T-helper 1 cell treated with Interleukin-12 subunit alpha and Interleukin-12 subunit beta and Interleukin-4 antibody, amounts not matched to agents 30 μg/mL and 1 μg/mL, for 36 hours (primary cell): ENCODE results near the gene DTYMK.
A peak's percentile ranks its signal among the peaks of the same experiment; 100 is the strongest.

Source experiments
- H3K27ac Mint-ChIP-seq: one replicate; pipeline ENCODE4 v1.8.0; 2021; ENCODE audit warnings: mild to moderate bottlenecking, mixed read lengths
- H3K27me3 Mint-ChIP-seq: one replicate; pipeline ENCODE4 v1.8.0; 2021; ENCODE audit warnings: low read depth, mixed read lengths
- H3K36me3 Mint-ChIP-seq: one replicate; pipeline ENCODE4 v1.8.0; 2021; ENCODE audit warnings: low read depth, mixed read lengths
- H3K4me1 Mint-ChIP-seq: one replicate; pipeline ENCODE4 v1.8.0; 2021; ENCODE audit warnings: low read depth, mixed read lengths
- H3K4me3 Mint-ChIP-seq: one replicate; pipeline ENCODE4 v1.8.0; 2021; ENCODE audit warnings: mild to moderate bottlenecking, moderate library complexity, mixed read lengths
- H3K9me3 Mint-ChIP-seq: one replicate; pipeline ENCODE4 v1.8.0; 2021; ENCODE audit warnings: mixed read lengths

DTYMK gene

DNA sequence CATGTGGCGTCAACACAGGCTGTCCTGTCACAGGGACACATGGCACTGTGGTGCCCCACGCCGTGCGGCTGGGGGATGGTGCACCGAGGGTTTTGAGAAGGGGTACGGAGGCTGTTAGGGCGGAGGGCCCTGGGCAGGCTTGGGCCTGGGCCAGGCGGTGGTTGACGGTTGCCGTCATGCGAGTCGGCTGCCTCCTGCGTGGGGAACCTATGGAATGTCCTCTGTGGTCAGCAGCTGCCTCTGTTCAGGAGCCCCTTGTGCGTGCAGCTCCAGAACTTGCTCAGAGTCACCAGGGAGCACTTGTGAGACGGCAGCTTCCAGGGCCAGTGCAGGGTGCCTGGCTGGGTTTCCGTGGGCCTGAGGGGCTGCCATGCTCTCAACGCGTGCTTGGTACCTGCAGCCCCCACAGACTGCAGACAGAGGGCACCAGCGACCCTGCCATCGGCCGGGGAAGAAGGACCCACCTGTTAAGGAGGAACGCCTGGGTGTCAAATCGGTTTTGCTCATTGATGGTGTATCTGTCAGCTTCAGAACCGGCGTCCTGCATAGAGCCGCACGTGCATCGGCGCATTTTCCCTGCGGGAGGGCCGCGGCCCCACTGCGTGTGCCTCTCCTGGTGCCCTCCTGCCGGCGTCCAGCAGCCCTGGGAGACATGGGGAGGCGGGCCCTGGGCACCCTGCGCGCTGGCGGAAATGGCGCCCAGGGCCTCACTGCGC, 37.8 kb upstream of the DTYMK start:
- Mint-ChIP-seq H3K4me3 (no peak overlapping the region), H3K4me1 (no peaks in the 10 kb centered on the region), H3K27me3 (no peaks in the 10 kb centered on the region), H3K9me3 (peaks cover 7% of the 10 kb centered on the region), H3K27ac (no peak overlapping the region), H3K36me3 (peaks cover 16% of the 10 kb centered on the region)

DNA sequence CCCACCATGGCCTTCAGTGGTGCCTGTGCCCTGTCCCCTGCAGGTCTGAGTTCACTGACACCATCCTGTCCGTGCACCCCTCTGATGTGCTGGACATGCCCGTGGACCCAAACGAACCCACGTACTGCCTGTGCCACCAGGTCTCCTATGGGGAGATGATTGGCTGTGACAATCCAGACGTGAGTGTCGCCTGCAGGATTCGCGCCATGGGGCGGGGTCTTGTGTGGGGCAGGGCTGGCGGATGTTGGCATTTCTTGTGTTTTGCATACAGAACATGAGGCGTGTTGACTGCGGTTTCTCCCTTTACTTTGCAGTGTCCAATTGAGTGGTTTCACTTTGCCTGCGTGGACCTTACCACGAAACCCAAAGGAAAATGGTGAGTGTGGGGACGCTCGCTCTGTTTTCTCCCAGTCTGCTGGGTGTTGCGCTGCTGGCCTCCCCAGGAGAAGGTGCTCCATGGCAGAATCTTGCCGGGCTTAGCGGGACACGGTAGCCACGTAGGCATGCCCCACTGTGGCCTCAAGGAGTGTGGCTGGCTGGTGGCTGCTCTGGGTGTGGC, 36.4 kb upstream of the DTYMK start:
- no peaks in the 10 kb centered on the region for H3K4me1 Mint-ChIP-seq

DNA sequence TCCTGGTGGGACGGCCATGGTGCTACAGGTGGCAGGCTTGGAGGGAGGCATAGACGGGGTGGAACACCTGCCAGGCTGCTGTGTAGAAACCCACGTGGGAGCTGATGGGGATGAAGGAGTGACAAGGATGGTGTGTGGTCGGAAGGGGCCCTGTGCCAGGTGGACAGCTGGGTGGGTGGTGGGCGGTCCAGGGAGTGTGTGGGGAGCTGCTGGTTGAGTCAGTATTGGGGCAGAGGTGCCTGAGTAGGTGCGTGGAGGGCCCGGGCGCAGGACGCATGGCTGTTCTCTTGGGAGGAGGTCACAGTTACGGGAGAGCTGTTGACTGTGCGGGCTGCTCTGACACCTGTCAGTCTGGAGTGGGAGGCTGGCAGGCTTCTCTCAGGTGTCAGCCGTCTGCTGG, 35.2 kb upstream of the DTYMK start:
- Mint-ChIP-seq H3K36me3 (peaks cover 16% of the 10 kb centered on the region), H3K4me3 (no peak overlapping the region), H3K27ac (no peak overlapping the region), H3K4me1 (no peaks in the 10 kb centered on the region), H3K27me3 (no peaks in the 10 kb centered on the region), H3K9me3 (peaks cover 7% of the 10 kb centered on the region)

More for the DNA sequence above, 36.4 kb upstream of the DTYMK start:
- Mint-ChIP-seq H3K36me3 (peaks cover 16% of the 10 kb centered on the region), H3K27ac (no peak overlapping the region), H3K4me3 (no peak overlapping the region), H3K27me3 (no peaks in the 10 kb centered on the region), H3K9me3 (peaks cover 7% of the 10 kb centered on the region)

DNA sequence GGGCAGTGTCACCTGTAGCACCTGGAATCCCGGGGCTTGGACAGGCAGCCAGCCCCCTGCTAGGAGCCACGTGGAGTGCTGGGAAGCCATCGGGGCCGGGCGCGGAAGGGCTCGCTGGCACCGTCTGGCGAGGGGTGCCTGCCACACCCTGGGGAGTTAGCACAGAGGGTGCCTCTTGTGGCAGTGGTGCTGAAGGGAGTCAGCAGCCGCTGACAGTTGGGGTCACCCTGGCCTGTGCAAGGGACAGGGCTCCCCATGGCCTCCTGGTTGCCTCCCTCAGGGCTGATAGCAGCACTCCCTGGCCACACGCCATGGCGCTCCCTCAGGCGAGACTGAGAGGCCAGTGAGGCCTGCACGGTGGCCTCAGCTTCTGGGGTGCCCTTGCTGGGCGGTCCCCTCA, 33.9 kb upstream of the DTYMK start:
- no peaks in the 10 kb centered on the region for H3K27me3 Mint-ChIP-seq
- H3K27ac Mint-ChIP-seq = no peak overlapping the region
- peaks cover 16% of the 10 kb centered on the region for H3K36me3 Mint-ChIP-seq
- H3K4me1 Mint-ChIP-seq = no peaks in the 10 kb centered on the region
- H3K4me3 Mint-ChIP-seq = no peak overlapping the region
- H3K9me3 Mint-ChIP-seq = peaks cover 7% of the 10 kb centered on the region

DNA sequence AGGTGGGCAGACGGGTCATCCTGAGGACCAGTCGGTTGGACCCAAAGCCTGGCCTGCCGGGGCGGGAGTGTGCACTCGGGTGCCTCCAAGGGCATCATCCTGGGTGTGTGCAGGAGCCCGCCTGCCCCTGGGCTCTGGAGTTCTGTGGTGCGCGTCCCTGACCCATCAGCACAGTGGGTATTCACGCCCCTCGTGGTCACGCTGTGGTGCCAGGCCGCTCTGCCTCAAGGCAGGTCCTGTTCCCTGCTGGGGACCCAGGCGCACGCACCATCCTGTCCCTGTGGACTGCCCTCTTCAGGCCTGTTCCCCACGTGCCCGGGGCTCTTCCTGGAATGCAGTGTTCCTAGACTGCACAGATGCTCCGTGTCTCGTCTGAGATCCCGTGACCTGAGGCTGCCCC, 33.5 kb upstream of the DTYMK start:
- no peak overlapping the region for H3K4me3 Mint-ChIP-seq
- H3K4me1 Mint-ChIP-seq = no peaks in the 10 kb centered on the region
- H3K9me3 Mint-ChIP-seq = peaks cover 7% of the 10 kb centered on the region
- H3K36me3 Mint-ChIP-seq = peaks cover 16% of the 10 kb centered on the region
- H3K27ac Mint-ChIP-seq = no peak overlapping the region
- H3K27me3 Mint-ChIP-seq = no peaks in the 10 kb centered on the region

DNA sequence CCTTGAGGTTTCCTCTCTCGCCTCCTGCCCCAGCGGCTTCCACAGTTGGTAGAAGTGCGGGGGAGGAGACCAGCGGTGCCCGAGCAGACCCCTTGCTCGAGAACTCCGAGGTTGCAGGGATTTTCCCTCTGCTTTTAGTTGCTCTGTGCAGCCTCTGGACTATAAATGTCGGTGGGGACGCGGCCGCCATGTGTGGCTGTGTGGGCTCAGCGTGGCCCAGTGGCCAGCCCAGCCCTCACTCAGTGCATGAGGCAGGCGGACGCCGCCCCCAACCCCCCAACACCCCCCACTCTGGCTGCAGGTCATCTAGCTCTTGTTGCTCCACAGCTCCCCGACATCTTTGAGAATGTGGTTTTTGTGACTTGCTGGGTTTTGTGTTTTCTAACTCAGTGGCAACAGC, 32.5 kb upstream of the DTYMK start:
- peaks cover 19% of the 10 kb centered on the region for H3K36me3 Mint-ChIP-seq
- H3K9me3 Mint-ChIP-seq = peaks cover 7% of the 10 kb centered on the region
- H3K4me1 Mint-ChIP-seq = no peaks in the 10 kb centered on the region
- H3K4me3 Mint-ChIP-seq = no peak overlapping the region
- H3K27me3 Mint-ChIP-seq = no peaks in the 10 kb centered on the region
- H3K27ac Mint-ChIP-seq = no peak overlapping the region

DNA sequence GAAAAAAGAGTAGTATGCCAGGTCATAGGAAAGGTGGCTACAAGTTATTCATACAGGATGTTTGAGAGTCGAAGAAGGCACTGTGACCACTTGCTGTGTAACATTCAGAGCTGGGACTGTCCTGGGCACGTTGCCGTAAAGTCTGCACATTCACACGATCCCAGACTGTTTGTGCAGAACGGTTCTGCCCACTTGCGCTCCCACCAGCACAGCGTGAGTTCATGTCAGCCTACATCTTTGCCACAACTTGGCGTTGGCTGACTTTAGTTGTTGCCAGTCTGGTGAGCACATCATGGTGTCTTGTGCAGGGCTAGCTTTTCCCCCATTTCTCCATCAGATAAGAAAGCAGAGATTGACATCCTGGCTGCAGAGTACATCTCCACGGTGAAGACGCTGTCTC, 22.3 kb upstream of the DTYMK start:
- Mint-ChIP-seq H3K27me3 (no peaks in the 10 kb centered on the region), H3K4me3 (no peak overlapping the region), H3K36me3 (peaks cover 32% of the 10 kb centered on the region), H3K9me3 (peaks cover 6% of the 10 kb centered on the region), H3K4me1 (no peaks in the 10 kb centered on the region), H3K27ac (no peak overlapping the region)

DNA sequence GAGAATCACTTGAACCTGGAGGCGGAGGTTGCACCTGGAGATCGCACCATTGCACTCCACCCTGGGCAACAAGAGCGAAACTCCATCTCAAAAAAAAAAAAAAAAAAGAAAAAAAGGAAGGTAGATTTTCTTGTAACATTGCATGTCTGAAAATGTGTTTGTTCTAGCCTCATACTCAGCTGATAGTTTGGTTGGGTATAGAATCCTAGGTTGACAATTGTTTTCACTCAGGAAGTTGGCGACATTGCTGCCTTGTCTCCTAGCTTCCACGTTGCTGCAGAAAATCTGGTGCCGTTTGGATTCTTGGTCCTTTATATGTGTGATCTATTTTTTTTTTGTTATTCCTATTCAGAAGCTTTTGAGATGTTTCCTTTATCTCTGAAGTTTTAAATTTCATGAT, 19.9 kb upstream of the DTYMK start:
- Mint-ChIP-seq H3K27ac (no peak overlapping the region), H3K4me1 (peaks cover 6% of the 10 kb centered on the region), H3K9me3 (peaks cover 6% of the 10 kb centered on the region), H3K27me3 (no peaks in the 10 kb centered on the region), H3K36me3 (peaks cover 36% of the 10 kb centered on the region), H3K4me3 (no peak overlapping the region)

DNA sequence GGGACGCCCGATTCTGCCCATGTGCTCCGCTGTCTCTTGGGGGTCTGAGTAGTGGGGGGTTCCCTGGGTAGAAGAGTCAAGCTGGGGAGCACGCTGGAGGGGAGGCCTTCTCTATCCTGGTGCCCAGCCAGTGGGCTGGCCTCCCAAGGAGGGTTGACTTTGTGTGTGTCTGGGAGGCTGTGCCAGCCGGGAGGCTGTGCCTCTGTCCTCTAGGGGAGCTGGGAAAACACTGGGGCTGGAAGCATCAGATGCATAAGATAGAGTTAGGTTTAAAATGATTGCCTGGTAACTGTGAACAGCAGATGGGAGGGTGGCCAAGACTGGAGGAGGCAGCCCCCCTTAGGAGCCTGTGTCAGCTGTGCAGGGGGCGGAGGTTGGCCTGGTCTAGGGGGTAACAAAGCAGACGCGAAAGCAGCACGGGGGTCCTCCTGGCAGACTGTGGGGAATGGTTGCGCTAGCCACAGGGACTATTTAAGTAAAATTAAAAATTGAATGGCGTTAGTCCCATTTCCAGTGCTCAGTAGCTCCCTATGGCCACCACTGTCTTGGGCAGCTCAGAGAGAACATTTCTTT, 16.5 kb upstream of the DTYMK start:
- H3K27ac Mint-ChIP-seq = peak overlapping the region; percentile 65
- H3K4me1 Mint-ChIP-seq = peaks cover 10% of the 10 kb centered on the region
- H3K36me3 Mint-ChIP-seq = peaks cover 21% of the 10 kb centered on the region

DNA sequence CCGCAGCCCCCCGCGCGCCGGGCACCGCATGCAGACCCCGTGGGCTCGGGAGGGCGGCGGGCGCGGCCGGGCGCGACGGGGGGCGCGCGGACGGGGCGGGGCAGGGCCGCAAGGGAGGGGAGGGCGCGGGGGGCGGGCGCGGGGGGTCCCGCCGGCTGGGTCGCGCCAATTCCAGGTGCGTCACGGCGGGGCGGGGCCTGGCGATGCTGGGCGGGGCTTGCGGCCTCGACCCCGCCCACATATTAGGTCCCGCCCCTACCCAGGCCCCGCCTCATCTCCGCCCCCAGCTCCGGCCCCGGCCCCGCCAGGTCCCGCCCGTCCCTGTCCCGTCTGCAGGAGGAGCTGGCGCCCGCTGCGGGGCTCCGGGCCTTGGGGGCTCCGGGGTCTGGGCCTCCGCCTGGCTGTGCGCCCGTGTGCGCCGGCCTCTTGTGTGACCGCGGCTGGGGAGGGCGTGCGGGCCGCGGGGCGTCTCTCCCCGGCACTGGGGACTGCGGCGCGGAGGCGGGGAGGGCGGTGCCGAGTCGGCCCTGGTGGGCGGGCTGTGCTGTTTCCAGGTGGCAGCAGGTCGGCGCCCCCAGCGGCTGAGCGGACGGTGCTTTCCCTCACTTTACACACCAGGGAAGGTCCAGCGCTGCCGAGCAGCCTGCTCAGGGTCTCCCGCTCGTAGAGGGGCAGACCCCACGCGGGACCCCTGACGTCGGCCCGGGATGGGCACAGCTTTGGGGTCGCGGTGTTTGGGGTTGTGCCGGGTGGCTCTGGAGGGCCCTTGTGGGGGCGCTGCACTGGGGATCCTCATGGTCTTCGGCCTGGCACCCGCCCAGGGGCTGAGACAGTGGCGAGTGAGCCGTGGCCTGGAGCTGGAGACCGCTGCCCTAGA, 15.8 kb upstream of the DTYMK start:
- H3K27me3 Mint-ChIP-seq = no peaks in the 10 kb centered on the region
- H3K4me3 Mint-ChIP-seq = peak overlapping the region; percentile 79
- H3K4me1 Mint-ChIP-seq = peaks cover 10% of the 10 kb centered on the region
- peaks cover 18% of the 10 kb centered on the region for H3K36me3 Mint-ChIP-seq
- H3K27ac Mint-ChIP-seq = peak overlapping the region; percentile 65
- H3K9me3 Mint-ChIP-seq = peaks cover 6% of the 10 kb centered on the region

More for the DNA sequence above, 16.5 kb upstream of the DTYMK start:
- Mint-ChIP-seq H3K27me3 (no peaks in the 10 kb centered on the region), H3K4me3 (peak overlapping the region; percentile 79), H3K9me3 (peaks cover 6% of the 10 kb centered on the region)

DNA sequence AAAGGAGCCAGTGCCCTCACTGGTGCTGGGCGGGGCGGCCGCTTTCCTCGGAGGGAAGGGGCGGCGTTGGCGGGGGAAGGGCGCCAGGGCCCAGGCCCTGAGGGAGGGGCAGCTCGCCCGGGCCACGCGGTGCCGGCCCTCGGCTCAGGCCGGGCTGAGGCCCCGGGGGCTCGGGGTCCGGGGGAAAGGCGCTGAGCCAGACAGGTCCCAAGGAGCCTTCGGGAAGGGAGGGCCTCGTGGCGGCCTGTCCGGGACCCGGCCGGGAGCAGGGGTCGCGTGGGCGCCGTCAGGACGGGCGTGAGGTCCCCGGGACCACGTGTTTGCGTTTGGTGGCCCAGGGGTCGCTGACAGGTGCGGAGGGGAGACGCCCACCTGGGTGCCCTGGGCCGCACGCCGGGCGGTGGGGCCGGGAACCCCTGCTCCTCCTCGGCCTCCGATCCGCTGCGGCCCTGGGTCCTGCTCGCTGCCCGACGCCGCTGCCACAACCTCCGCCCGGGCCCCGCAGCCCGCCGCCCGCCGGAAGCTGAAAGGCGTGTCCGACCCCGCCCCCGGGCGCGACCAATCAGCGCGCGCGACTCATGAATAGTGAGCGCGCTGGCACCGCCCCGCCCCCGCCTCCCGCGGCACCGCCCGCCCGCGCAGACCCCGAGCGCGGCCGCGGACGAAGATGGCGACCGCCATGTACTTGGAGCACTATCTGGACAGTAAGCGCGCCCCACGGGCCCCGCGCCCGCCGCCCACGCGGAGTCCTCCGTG, 15.0 kb upstream of the DTYMK start, which contains the start of gene ING5:
Gene ING5, plus strand, starts transcription at position 641 of the 756 bp plus-strand sequence. Its CDS starts 27 bp downstream, at position 668.
- Mint-ChIP-seq H3K27ac (peak within 1 kb of the TSS; percentile 75), H3K9me3 (peaks cover 4% of the 10 kb centered on the region), H3K27me3 (no peaks in the 10 kb centered on the region), H3K4me1 (peaks cover 10% of the 10 kb centered on the region), H3K4me3 (peak within 1 kb of the TSS; percentile 80), H3K36me3 (peaks cover 14% of the 10 kb centered on the region)

DNA sequence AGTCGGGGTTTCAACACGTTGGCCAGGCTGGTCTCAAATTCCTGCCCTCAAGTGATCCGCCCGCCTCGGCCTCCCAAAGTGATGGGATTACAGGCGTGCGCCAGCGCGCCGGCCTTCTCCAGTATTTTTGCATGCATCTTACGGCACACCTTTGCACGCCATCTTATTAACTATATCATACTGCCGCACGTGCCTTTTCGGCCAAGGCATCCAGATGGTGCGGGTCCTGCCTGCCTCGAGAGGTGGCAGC, 14.5 kb upstream of the DTYMK start:
- peaks cover 10% of the 10 kb centered on the region for H3K4me1 Mint-ChIP-seq
- H3K4me3 Mint-ChIP-seq = peak overlapping the region; percentile 80
- H3K27ac Mint-ChIP-seq = peak overlapping the region; percentile 75
- H3K9me3 Mint-ChIP-seq = peaks cover 2% of the 10 kb centered on the region
- H3K36me3 Mint-ChIP-seq = peaks cover 11% of the 10 kb centered on the region
- H3K27me3 Mint-ChIP-seq = no peaks in the 10 kb centered on the region

DNA sequence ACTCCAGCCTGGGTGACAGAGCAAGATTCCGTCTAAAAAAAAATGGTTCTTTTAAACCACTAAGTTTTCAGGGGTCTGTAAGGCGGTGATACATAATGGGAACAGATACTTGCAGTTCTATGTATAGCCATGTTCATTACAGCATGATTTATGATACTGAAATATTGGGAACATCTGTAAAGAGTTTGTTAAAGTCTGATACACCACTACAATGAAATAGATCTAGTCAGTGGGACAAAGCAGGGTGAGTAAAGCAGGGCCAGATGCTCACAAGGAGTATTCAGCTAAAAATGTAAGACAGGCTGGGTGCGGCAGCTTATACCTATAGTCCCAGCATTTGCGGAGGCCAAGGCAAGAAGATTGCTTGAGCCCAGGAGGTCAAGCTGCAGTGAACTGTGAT, 9.0 kb upstream of the DTYMK start:
- no peak overlapping the region for H3K4me3 Mint-ChIP-seq
- H3K27me3 Mint-ChIP-seq = no peaks in the 10 kb centered on the region
- no peaks in the 10 kb centered on the region for H3K9me3 Mint-ChIP-seq
- H3K27ac Mint-ChIP-seq = no peak overlapping the region
- H3K4me1 Mint-ChIP-seq = peaks cover 3% of the 10 kb centered on the region
- H3K36me3 Mint-ChIP-seq = peaks cover 5% of the 10 kb centered on the region

DNA sequence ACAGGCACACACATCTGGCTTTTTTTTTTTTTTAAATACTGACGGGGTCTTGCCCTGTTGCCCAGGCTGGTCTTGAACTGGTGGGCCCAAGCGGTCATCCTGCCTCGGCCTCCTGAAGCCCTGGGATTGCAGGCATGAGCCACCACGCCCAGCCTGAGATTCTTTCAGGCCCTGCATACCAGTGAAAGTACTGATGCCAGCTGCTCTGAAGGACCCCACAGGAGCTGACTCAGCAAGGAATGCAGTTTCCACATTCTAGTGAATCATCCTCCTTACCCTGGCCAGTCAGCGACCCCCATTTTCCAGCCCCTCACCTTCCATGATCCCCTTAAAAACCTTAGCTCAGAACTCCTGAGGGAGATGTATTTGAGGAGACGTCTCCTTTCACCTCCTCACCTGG, 5.8 kb upstream of the DTYMK start:
- H3K4me3 Mint-ChIP-seq = no peak overlapping the region
- H3K36me3 Mint-ChIP-seq = peaks cover 7% of the 10 kb centered on the region
- H3K27ac Mint-ChIP-seq = no peak overlapping the region
- H3K9me3 Mint-ChIP-seq = no peaks in the 10 kb centered on the region
- peaks cover 12% of the 10 kb centered on the region for H3K4me1 Mint-ChIP-seq
- H3K27me3 Mint-ChIP-seq = no peaks in the 10 kb centered on the region
